Neural progenitor cell (in vitro differentiated cells): ENCODE results near the gene KPNA1. TPM values are rescaled to one million over a fixed set of nuclear protein-coding genes. Genes with fewer than 3 reads are reported as not detected.

ENCODE experiments used
- DNase-seq: peaks from one replicate; pipeline ENCODE4 v3.0.0-alpha.2; 2016; ENCODE audit warnings: low spot score
- H2AFZ ChIP-seq: fragments of 200-600 bp; sonication (generic); replicated peaks from 2 replicates; pipeline ENCODE4 v1.6.1; 2016; ENCODE audit warnings: antibody characterized with exemption
- H3F3A ChIP-seq: fragments of 200-600 bp; sonication (generic); 2 replicates; pipeline ENCODE4 v1.6.1; 2016; ENCODE audit warnings: antibody characterized with exemption, low read depth
- H3K27ac ChIP-seq: fragments of 200-600 bp; sonication (generic); 2 replicates; pipeline ENCODE4 v1.5.1; 2016; ENCODE audit warnings: mild to moderate bottlenecking
- H3K27me3 ChIP-seq: fragments of 200-600 bp; sonication (generic); 2 replicates; pipeline ENCODE4 v1.6.1; 2016; ENCODE audit warnings: mild to moderate bottlenecking, moderate library complexity
- H3K36me3 ChIP-seq: fragments of 200-600 bp; sonication (generic); 2 replicates; pipeline ENCODE4 v1.5.1; 2016
- H3K4me1 ChIP-seq: fragments of 200-600 bp; sonication (generic); 2 replicates; pipeline ENCODE4 v1.6.1; 2016; ENCODE audit warnings: mixed run types
- H3K4me2 ChIP-seq: fragments of 200-600 bp; sonication (generic); 2 replicates; pipeline ENCODE4 v1.6.1; 2016
- H3K4me3 ChIP-seq: fragments of 200-600 bp; sonication (generic); 2 replicates; pipeline ENCODE4 v1.5.1; 2016
- H3K79me2 ChIP-seq: fragments of 200-600 bp; sonication (generic); 2 replicates; pipeline ENCODE4 v1.6.1; 2016; ENCODE audit warnings: low read depth
- H3K9ac ChIP-seq: fragments of 200-600 bp; sonication (generic); 2 replicates; pipeline ENCODE4 v1.6.1; 2016
- H3K9me3 ChIP-seq: fragments of 200-600 bp; sonication (generic); 2 replicates; pipeline ENCODE4 v1.5.1; 2016; ENCODE audit warnings: low read depth
- H4K20me1 ChIP-seq: fragments of 200-600 bp; sonication (generic); 2 replicates; pipeline ENCODE4 v1.6.1; 2016; ENCODE audit warnings: low read depth
- H3K27ac Mint-ChIP-seq: 3 replicates; pipeline ENCODE4 v1.8.0; 2021; ENCODE audit warnings: mixed read lengths
- H3K27me3 Mint-ChIP-seq: 2 replicates; pipeline ENCODE4 v1.8.0; 2022; ENCODE audit warnings: low read depth, mild to moderate bottlenecking, inconsistent platforms, moderate library complexity, mixed read lengths; ENCODE audit not compliant: insufficient read depth
- H3K36me3 Mint-ChIP-seq: 3 replicates; pipeline ENCODE4 v1.8.0; 2021; ENCODE audit warnings: mixed read lengths
- H3K4me1 Mint-ChIP-seq: 3 replicates; pipeline ENCODE4 v1.8.0; 2021; ENCODE audit warnings: mixed read lengths
- H3K4me3 Mint-ChIP-seq: 3 replicates; pipeline ENCODE4 v1.8.0; 2021; ENCODE audit warnings: mild to moderate bottlenecking, moderate library complexity, mixed read lengths
- H3K9me3 Mint-ChIP-seq: 3 replicates; pipeline ENCODE4 v1.8.0; 2020; ENCODE audit warnings: mixed read lengths
- CTCF ChIP-seq: fragments of 200-600 bp; sonication (generic); IDR thresholded peaks from 2 replicates; pipeline ENCODE4 v1.5.1; 2017; ENCODE audit warnings: antibody characterized with exemption, mild to moderate bottlenecking
- EZH2 ChIP-seq: fragments of 200-600 bp; sonication (generic); IDR thresholded peaks from 2 replicates; pipeline ENCODE4 v1.6.1; 2017; ENCODE audit warnings: antibody characterized with exemption, mild to moderate bottlenecking, moderate library complexity
- EZH2phosphoT487 ChIP-seq: fragments of 200-600 bp; sonication (generic); IDR thresholded peaks from 2 replicates; pipeline ENCODE4 v1.6.1; 2017; ENCODE audit warnings: antibody characterized with exemption
- total RNA-seq: library from RNA; depleted of rRNA; stranded (reverse); fragments of >200 nt; gene quantifications from 2 replicates; pipeline ENCODE4 v1.2.3, GENCODE V29; 2015; ENCODE audit warnings: low replicate concordance

The KPNA1 gene
- total RNA-seq, 1 donor from 2014 or later: 37.1 TPM

GRCh38 chr3:122558605-122559004 lies 43.9 kb upstream of the KPNA1 start:
- Mint-ChIP-seq H3K27me3 (peaks cover 9% of the 10 kb centered on the region), H3K4me3 (no peak overlapping the region), H3K36me3 (no peaks in the 10 kb centered on the region), H3K9me3 (no peaks in the 10 kb centered on the region), H3K27ac (no peak overlapping the region), H3K4me1 (peaks cover 2% of the 10 kb centered on the region)
- H2AFZ ChIP-seq: no peak overlapping the region
- H3K27ac ChIP-seq: no peak overlapping the region
- H3K4me2 ChIP-seq: no peak overlapping the region
- DNase-seq: no peak
- peaks cover 8% of the 10 kb centered on the region for H3K27me3 ChIP-seq
- H3K4me1 ChIP-seq: peaks cover 2% of the 10 kb centered on the region
- H3K9ac ChIP-seq: no peak overlapping the region
- no peaks in the 10 kb centered on the region for H4K20me1 ChIP-seq
- H3K79me2 ChIP-seq: no peaks in the 10 kb centered on the region
- H3F3A ChIP-seq: peaks cover 3% of the 10 kb centered on the region
- no peaks in the 10 kb centered on the region for H3K36me3 ChIP-seq
- no peak overlapping the region for H3K4me3 ChIP-seq
- H3K9me3 ChIP-seq: no peaks in the 10 kb centered on the region
- TF ChIP-seq EZH2: no peak
- no peak for TF ChIP-seq CTCF
- no peak for TF ChIP-seq EZH2phosphoT487

GRCh38 chr3:122557356-122557755 lies 42.6 kb upstream of the KPNA1 start:
- Histone ChIP-seq H3K4me3 (no peak overlapping the region), H3K4me1 (no peaks in the 10 kb centered on the region), H3K9ac (no peak overlapping the region), H4K20me1 (no peaks in the 10 kb centered on the region), H3K9me3 (no peaks in the 10 kb centered on the region), H3K27me3 (no peaks in the 10 kb centered on the region), H3K4me2 (no peak overlapping the region), H3K36me3 (no peaks in the 10 kb centered on the region), H3K27ac (no peak overlapping the region), H3F3A (no peaks in the 10 kb centered on the region), H3K79me2 (no peaks in the 10 kb centered on the region), H2AFZ (no peak overlapping the region)
- H3K9me3 Mint-ChIP-seq: no peaks in the 10 kb centered on the region
- no peak for DNase-seq
- no peaks in the 10 kb centered on the region for H3K4me1 Mint-ChIP-seq
- TF ChIP-seq EZH2phosphoT487 (no peak), EZH2 (no peak), CTCF (no peak)
- H3K27ac Mint-ChIP-seq: no peak overlapping the region
- no peaks in the 10 kb centered on the region for H3K36me3 Mint-ChIP-seq
- peaks cover 2% of the 10 kb centered on the region for H3K27me3 Mint-ChIP-seq
- no peak overlapping the region for H3K4me3 Mint-ChIP-seq

GRCh38 chr3:122555275-122556071 lies 40.7 kb upstream of the KPNA1 start:
- Mint-ChIP-seq H3K4me3 (no peak overlapping the region), H3K36me3 (no peaks in the 10 kb centered on the region), H3K27ac (no peak overlapping the region), H3K4me1 (no peaks in the 10 kb centered on the region), H3K27me3 (peaks cover 2% of the 10 kb centered on the region), H3K9me3 (no peaks in the 10 kb centered on the region)
- Histone ChIP-seq H3K4me1 (no peaks in the 10 kb centered on the region), H3K4me2 (no peak overlapping the region), H4K20me1 (no peaks in the 10 kb centered on the region), H2AFZ (no peak overlapping the region), H3K9me3 (no peaks in the 10 kb centered on the region), H3K27me3 (no peaks in the 10 kb centered on the region), H3K9ac (no peak overlapping the region), H3K27ac (no peak overlapping the region), H3K4me3 (no peak overlapping the region), H3F3A (no peaks in the 10 kb centered on the region), H3K79me2 (no peaks in the 10 kb centered on the region), H3K36me3 (no peaks in the 10 kb centered on the region)
- TF ChIP-seq EZH2phosphoT487 (no peak), CTCF (no peak), EZH2 (no peak)
- DNase-seq: no peak
